GM12873 (cell line): ENCODE data around the gene DESI1.

Experiments
- TF ChIP-seq, protein P1 (sequence below): IDR thresholded peaks from 2 replicates; pipeline ENCODE4 v1.5.1; 2012; ENCODE audit warnings: low read depth, mild to moderate bottlenecking, moderate library complexity, low read length, control low read depth; ENCODE audit not compliant: insufficient read depth; ENCODE audit errors: missing control alignments

Gene DESI1

GRCh38 chr22:41576877-41577276 is 44.0 kb downstream of the DESI1 start:
- TF ChIP-seq, protein P1, sequence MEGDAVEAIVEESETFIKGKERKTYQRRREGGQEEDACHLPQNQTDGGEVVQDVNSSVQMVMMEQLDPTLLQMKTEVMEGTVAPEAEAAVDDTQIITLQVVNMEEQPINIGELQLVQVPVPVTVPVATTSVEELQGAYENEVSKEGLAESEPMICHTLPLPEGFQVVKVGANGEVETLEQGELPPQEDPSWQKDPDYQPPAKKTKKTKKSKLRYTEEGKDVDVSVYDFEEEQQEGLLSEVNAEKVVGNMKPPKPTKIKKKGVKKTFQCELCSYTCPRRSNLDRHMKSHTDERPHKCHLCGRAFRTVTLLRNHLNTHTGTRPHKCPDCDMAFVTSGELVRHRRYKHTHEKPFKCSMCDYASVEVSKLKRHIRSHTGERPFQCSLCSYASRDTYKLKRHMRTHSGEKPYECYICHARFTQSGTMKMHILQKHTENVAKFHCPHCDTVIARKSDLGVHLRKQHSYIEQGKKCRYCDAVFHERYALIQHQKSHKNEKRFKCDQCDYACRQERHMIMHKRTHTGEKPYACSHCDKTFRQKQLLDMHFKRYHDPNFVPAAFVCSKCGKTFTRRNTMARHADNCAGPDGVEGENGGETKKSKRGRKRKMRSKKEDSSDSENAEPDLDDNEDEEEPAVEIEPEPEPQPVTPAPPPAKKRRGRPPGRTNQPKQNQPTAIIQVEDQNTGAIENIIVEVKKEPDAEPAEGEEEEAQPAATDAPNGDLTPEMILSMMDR: peak; percentile 65

GRCh38 chr22:41575533-41575932 is 45.3 kb downstream of the DESI1 start:
- TF ChIP-seq, protein P1: no peak

DNA sequence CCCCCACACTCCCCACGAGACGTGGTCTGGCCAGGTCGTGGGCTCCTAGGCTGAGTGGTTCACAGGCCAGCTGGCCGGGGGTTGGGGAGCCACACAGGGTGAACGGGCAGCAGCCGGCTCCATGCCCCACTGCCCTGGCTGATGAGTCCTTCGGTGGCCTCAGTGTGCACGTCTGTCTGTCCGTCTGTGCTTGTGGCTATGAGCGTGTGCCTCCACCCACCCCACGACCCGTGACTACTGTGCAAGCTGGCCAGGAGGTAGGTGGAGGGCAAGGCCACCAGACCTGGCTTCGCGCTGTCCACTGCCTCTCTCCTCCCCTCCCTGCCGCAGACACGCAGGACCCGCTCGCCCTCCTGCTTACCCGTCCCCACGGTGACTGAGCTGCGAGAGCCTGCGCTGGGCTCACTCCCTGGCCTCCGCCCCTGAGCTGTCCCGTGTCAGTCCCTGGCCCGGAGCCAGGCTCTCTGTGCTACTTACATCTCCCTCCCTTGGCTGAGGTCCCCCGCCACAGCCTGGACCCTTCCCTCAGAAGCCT is 45.9 kb downstream of the DESI1 start:
- TF ChIP-seq, protein P1: no peak

DNA sequence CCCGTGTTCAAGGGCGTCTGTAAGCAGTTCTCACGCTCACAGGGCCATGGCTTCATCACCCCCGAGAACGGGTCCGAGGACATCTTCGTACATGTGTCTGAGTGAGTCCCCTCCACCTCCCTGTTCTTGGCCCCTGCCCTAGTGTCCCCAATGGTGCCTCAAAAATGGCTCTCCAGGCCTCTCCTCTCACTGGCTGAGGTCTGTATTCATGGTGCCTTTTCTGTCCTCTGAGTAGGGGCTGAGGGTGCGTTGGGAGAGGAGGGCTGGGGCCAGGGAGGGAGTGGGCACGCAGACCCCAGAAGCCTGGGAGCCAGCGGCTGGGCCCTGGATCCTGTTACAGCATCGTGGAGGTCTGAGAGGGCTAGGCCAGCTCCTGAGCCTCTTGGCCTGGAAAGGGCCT is 47.2 kb downstream of the DESI1 start:
- TF ChIP-seq, protein P1: no peak

GRCh38 chr22:41571786-41572185 is 49.1 kb downstream of the DESI1 start:
- TF ChIP-seq, protein P1: no peak

GRCh38 chr22:41570221-41570620 is 50.6 kb downstream of the DESI1 start:
- TF ChIP-seq, protein P1: no peak

DNA sequence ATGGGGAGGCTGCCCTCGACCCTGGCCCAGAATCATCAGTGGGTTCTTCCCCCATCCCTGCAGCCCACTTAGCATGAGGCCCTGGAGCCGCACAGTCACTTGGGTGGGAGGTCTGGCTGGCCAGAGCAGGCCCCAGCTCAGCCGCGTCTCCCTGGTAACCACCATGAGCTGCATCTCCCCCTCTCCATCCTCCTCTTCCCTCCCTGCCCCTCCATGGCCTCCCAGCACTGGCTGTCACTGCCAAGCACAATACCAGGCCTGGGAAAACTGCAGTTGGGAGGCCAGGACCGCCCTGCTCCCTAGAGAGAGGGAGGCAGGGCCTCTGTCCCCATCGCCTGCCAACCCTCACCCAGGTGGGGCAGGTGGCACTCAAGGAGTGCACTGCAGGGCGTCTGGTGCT is 52.0 kb downstream of the DESI1 start:
- TF ChIP-seq, protein P1: no peak
